Loucy (cell line): ENCODE data around the gene CDH13.

ENCODE experiments used
- H2AFZ ChIP-seq: fragments of 200-600 bp; sonication (generic); 2 replicates; pipeline ENCODE4 v1.6.0; 2016; ENCODE audit warnings: antibody characterized with exemption, mild to moderate bottlenecking, low read length, moderate library complexity
- H3F3A ChIP-seq: fragments of 200-600 bp; 2 replicates; pipeline ENCODE4 v1.6.0; 2016; ENCODE audit warnings: antibody characterized with exemption, low read depth, mild to moderate bottlenecking
- H3K27me3 ChIP-seq: fragments of 200-600 bp; sonication (generic); 2 replicates; pipeline ENCODE4 v1.6.1; 2014; ENCODE audit warnings: low read length, mild to moderate bottlenecking; ENCODE audit not compliant: insufficient read depth, poor library complexity, severe bottlenecking
- H3K36me3 ChIP-seq: fragments of 200-600 bp; sonication (generic); 2 replicates; pipeline ENCODE4 v1.6.1; 2016; ENCODE audit warnings: low read length; ENCODE audit not compliant: insufficient read depth
- H3K4me1 ChIP-seq: fragments of 200-600 bp; sonication (generic); 2 replicates; pipeline ENCODE4 v1.5.1; 2014; ENCODE audit warnings: low read length, mild to moderate bottlenecking; ENCODE audit not compliant: insufficient read depth, poor library complexity, severe bottlenecking
- H3K4me2 ChIP-seq: fragments of 200-600 bp; sonication (generic); 2 replicates; pipeline ENCODE4 v1.6.0; 2014; ENCODE audit warnings: antibody characterized with exemption, low read length, low read depth, mild to moderate bottlenecking; ENCODE audit not compliant: poor library complexity, severe bottlenecking
- H3K4me3 ChIP-seq: fragments of 200-600 bp; sonication (generic); 2 replicates; pipeline ENCODE4 v1.5.1; 2014; ENCODE audit warnings: low read length, mild to moderate bottlenecking, mixed read lengths; ENCODE audit not compliant: poor library complexity, severe bottlenecking
- H3K79me2 ChIP-seq: fragments of 200-600 bp; sonication (generic); 2 replicates; pipeline ENCODE4 v1.6.1; 2014; ENCODE audit warnings: low read length; ENCODE audit not compliant: insufficient read depth
- H3K9ac ChIP-seq: fragments of 200-600 bp; sonication (generic); 2 replicates; pipeline ENCODE4 v1.6.0; 2014; ENCODE audit warnings: mild to moderate bottlenecking, low read depth, low read length, moderate library complexity; ENCODE audit not compliant: poor library complexity, severe bottlenecking
- H3K9me2 ChIP-seq: fragments of 200-600 bp; sonication (generic); replicated peaks from 2 replicates; pipeline ENCODE4 v1.6.1; 2016; ENCODE audit warnings: low read depth, low read length, mixed read lengths
- H3K9me3 ChIP-seq: fragments of 200-600 bp; sonication (generic); 2 replicates; pipeline ENCODE4 v1.6.1; 2014; ENCODE audit warnings: mild to moderate bottlenecking, antibody characterized with exemption, low read length, low read depth; ENCODE audit not compliant: insufficient read depth
- H4K20me1 ChIP-seq: fragments of 200-600 bp; sonication (generic); 2 replicates; pipeline ENCODE4 v1.6.0; 2014; ENCODE audit warnings: antibody characterized with exemption, low read length, mild to moderate bottlenecking; ENCODE audit not compliant: insufficient read depth, poor library complexity, severe bottlenecking
- EZH2phosphoT487 ChIP-seq: fragments of 200-600 bp; IDR thresholded peaks from 2 replicates; pipeline ENCODE4 v1.6.1; 2018; ENCODE audit warnings: antibody characterized with exemption, mild to moderate bottlenecking, moderate library complexity, borderline replicate concordance
- TF ChIP-seq, protein P1 (sequence below): fragments of 200-600 bp; sonication (generic); conservative IDR thresholded peaks from 2 replicates; pipeline ENCODE4 v1.5.1; 2014; ENCODE audit warnings: mild to moderate bottlenecking, antibody characterized with exemption, low read length

The CDH13 gene

DNA sequence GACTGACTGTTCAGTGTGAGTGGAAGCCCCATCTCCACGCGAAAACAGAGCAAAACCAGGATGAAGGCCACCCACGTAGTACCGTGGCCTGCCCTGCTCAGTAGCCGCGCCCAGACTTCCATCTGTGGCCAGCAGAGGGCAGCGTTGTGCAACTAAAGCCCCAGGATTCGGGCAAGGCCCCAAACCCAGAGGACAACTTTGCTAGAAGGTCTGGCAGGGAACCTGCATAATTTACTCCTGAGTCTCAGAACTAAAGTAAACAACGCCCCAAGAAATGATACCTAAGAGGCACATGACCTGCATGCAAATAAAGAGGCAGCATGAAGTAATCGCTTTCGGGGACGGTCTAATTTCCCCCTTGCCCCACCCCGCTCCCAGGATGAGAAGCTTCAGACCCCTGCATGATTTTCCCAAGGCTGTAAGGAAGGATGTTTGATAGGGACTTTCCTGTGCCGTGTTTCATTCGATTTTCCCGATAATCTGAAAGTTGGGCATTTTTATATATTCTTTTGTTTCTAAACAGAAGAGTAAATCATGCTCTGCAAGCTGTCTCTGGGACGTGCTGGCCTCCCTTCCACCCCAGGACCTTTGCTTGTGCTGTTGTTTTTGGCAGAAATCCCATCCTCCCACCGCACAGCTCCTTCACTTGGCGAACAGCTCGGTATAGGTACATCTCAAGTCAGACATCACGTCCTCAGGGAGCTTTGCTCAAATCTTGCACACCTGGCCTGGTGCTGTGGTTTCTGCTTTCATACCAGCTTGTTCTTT, 1199.6 kb downstream of the CDH13 start:
- H3K9me2 ChIP-seq = no peaks in the 10 kb centered on the region
- no peaks in the 10 kb centered on the region for H3K79me2 ChIP-seq
- H3K4me1 ChIP-seq = no peaks in the 10 kb centered on the region
- H4K20me1 ChIP-seq = no peaks in the 10 kb centered on the region
- no peaks in the 10 kb centered on the region for H3K9me3 ChIP-seq
- H2AFZ ChIP-seq = peak overlapping the region; percentile 92
- no peaks in the 10 kb centered on the region for H3K36me3 ChIP-seq
- no peak overlapping the region for H3K4me2 ChIP-seq
- TF ChIP-seq EZH2phosphoT487 = no peak
- TF ChIP-seq, protein P1, sequence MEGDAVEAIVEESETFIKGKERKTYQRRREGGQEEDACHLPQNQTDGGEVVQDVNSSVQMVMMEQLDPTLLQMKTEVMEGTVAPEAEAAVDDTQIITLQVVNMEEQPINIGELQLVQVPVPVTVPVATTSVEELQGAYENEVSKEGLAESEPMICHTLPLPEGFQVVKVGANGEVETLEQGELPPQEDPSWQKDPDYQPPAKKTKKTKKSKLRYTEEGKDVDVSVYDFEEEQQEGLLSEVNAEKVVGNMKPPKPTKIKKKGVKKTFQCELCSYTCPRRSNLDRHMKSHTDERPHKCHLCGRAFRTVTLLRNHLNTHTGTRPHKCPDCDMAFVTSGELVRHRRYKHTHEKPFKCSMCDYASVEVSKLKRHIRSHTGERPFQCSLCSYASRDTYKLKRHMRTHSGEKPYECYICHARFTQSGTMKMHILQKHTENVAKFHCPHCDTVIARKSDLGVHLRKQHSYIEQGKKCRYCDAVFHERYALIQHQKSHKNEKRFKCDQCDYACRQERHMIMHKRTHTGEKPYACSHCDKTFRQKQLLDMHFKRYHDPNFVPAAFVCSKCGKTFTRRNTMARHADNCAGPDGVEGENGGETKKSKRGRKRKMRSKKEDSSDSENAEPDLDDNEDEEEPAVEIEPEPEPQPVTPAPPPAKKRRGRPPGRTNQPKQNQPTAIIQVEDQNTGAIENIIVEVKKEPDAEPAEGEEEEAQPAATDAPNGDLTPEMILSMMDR = peak; percentile 95
- H3K4me3 ChIP-seq = no peak overlapping the region
- H3K27me3 ChIP-seq = no peaks in the 10 kb centered on the region
- H3K9ac ChIP-seq = no peak overlapping the region
- no peaks in the 10 kb centered on the region for H3F3A ChIP-seq

DNA sequence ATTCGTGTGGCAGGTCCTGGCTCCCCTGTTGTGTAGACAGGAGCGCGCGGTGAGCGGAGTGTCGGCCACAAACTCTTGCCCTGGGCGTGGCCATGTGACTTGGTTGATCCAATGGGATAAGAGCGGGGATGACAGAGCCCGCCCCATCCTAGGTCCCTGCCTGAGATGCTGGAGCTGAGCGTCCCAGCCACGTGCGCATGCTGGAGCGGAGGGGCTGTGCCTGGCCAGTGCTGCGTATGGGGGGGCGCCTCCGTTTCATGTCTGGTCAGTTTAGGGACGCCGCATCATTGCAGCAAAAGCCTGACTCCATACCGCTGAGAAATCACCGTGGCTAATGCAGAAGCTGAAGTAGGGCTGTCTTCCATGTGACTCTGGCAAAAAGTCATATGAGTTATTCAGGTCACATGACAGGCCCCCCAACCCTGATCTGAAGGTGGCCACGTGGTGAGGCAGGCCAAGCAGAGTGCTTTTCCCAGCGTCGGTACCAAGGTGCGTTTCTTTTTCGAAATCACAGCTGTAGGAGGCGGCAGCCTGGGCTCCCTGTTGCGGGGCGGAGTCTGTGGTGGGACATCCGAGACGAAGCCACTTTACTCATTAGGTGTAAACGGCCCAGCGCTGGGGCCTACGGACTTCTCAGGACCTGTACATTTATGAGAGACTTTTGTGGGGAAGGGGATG, 1203.5 kb downstream of the CDH13 start:
- H3K9ac ChIP-seq = no peak overlapping the region
- H3K9me3 ChIP-seq = no peaks in the 10 kb centered on the region
- H3K9me2 ChIP-seq = no peaks in the 10 kb centered on the region
- H2AFZ ChIP-seq = no peak overlapping the region
- no peaks in the 10 kb centered on the region for H3K27me3 ChIP-seq
- H3K4me1 ChIP-seq = peaks cover 18% of the 10 kb centered on the region
- no peak overlapping the region for H3K4me2 ChIP-seq
- H3K79me2 ChIP-seq = no peaks in the 10 kb centered on the region
- no peaks in the 10 kb centered on the region for H3F3A ChIP-seq
- no peaks in the 10 kb centered on the region for H3K36me3 ChIP-seq
- no peak overlapping the region for H3K4me3 ChIP-seq
- H4K20me1 ChIP-seq = no peaks in the 10 kb centered on the region
- no peak for TF ChIP-seq EZH2phosphoT487
- TF ChIP-seq, protein P1 = no peak

DNA sequence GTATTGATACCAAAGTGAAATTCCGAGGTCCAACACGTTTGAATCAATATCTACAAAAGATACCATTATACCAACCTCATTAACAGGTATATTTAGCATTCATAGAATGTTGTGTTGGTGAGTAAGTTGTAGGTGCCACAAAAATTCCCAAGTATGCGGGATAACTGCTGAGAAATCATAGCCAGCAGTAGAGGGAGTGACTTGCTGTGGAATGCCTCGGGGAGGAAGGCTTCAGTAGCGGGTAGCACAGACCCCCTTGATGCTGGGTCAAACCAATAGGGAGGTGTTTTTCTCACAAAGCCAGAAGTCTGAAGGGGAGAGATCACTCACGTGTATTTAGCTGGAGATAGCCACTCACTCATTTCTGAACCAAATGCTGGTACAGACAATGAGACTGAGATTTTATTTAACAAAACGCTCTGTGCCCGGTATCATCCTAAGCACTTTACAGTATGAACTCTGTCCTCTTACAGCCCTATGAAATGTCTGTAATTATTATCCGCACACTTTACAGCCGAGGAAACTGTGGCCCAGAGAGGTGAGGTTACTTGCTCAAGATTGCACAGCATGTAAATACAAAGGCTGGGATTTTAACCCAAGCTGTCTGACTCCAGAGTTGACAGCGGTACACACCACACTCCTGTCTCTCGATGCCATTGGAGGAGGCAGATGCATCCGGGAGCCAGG, 1204.1 kb downstream of the CDH13 start:
- no peaks in the 10 kb centered on the region for H3F3A ChIP-seq
- no peaks in the 10 kb centered on the region for H3K9me2 ChIP-seq
- no peak overlapping the region for H3K9ac ChIP-seq
- TF ChIP-seq, protein P1 = no peak
- TF ChIP-seq EZH2phosphoT487 = no peak
- no peaks in the 10 kb centered on the region for H4K20me1 ChIP-seq
- no peak overlapping the region for H2AFZ ChIP-seq
- H3K9me3 ChIP-seq = no peaks in the 10 kb centered on the region
- H3K4me1 ChIP-seq = peaks cover 25% of the 10 kb centered on the region
- no peaks in the 10 kb centered on the region for H3K79me2 ChIP-seq
- no peak overlapping the region for H3K4me3 ChIP-seq
- no peaks in the 10 kb centered on the region for H3K36me3 ChIP-seq
- H3K4me2 ChIP-seq = no peak overlapping the region
- no peaks in the 10 kb centered on the region for H3K27me3 ChIP-seq
